Esophagus squamous epithelium (tissue), 5 donors: ENCODE data around the gene UGT1A6. TPM values are rescaled to one million over a fixed set of nuclear protein-coding genes. Genes with fewer than 3 reads are reported as not detected.
"Not testable (repeated sequence)": the region's sequence is repeated elsewhere in the genome, so short reads cannot be mapped to it uniquely, and the experiment has no call there.

Experiments used
- DNase-seq: peaks from one replicate; lab custom pipeline; 2025; lab: John Stamatoyannopoulos, UW
- H3K27ac ChIP-seq, 4 donors: fragments of 200-600 bp; sonication (generic); one replicate each; pipeline ENCODE4 v1.5.1; 2016 to 2019; ENCODE audit warnings: mild to moderate bottlenecking in 1 of 4
- H3K27me3 ChIP-seq, 4 donors: fragments of 200-600 bp; sonication (generic); 1 replicate in 3 of 4; 2 replicates in 1 of 4; pipeline versions ENCODE4 v1.5.1 to v1.6.0; 2017 to 2021; ENCODE audit warnings: antibody characterized with exemption in 1 of 4
- H3K36me3 ChIP-seq, 3 donors: fragments of 200-600 bp; sonication (generic); one replicate each; pipeline ENCODE4 v1.5.1; 2016 to 2019
- H3K4me1 ChIP-seq, 3 donors: fragments of 200-600 bp; sonication (generic); one replicate each; pipeline ENCODE4 v1.5.1; 2017 to 2019
- H3K4me3 ChIP-seq, 4 donors: fragments of 200-600 bp; sonication (generic); 1 replicate in 3 of 4; 2 replicates in 1 of 4; pipeline ENCODE4 v1.5.1; 2016 to 2019; ENCODE audit warnings: mild to moderate bottlenecking in 2 of 4, moderate library complexity in 1 of 4
- H3K9me3 ChIP-seq, 3 donors: fragments of 200-600 bp; sonication (generic); one replicate each; pipeline ENCODE4 v1.5.1; 2016 to 2019
- CTCF ChIP-seq, 6 experiments: fragments of 450-650 bp in 4 of 6; fragments of 200-600 bp in 2 of 6; sonication (generic) in 2 of 6; IDR thresholded peaks; one replicate each; pipeline ENCODE4 v1.5.1; 2016 to 2019; ENCODE audit warnings: antibody characterized with exemption in 6 of 6, mild to moderate bottlenecking in 4 of 6, moderate library complexity in 4 of 6
- POLR2A ChIP-seq, 4 donors: fragments of 450-650 bp; IDR thresholded peaks; one replicate each; pipeline ENCODE4 v1.6.1; 2017; ENCODE audit warnings: antibody characterized with exemption in 4 of 4, mild to moderate bottlenecking in 4 of 4, moderate library complexity in 3 of 4
- WGBS, 2 donors: methylation state at CpG; one replicate each; pipeline ENCODE4 v1.1.5; 2018; 5-methylcytosine and 5-hydroxymethylcytosine counted together
- intact Hi-C: fragments of 100-400 bp; cut with DNase I; formaldehyde crosslinking; loops from one replicate; pipeline ENCODE4 v1.15.0; 2022
- total RNA-seq, 4 donors: library from RNA; depleted of rRNA; stranded (reverse); fragments of >200 nt; gene quantifications; one replicate each; pipeline ENCODE4 v1.1.0, GENCODE V29; 2016
- donor health status: DM: yes; HTN: yes; CAD: no.

The UGT1A6 gene
- total RNA-seq, 4 donors from 2014 or later: 30.8 to 67.1 (median 61.3) TPM

- intact Hi-C loops: no loop called here
- 59 to 65% methylated on average over 3 to 6 of the region's 6 CpGs for WGBS, 2 donors
Measured at GRCh38 chr2:233654501-233654900, 38.2 kb upstream of the UGT1A6 start.

GRCh38 chr2:233655043-233655442, 37.6 kb upstream of the UGT1A6 start:
- intact Hi-C loops: no loop called here
- Histone ChIP-seq H3K27me3 (no peaks in the 10 kb centered on the region), H3K4me3 (no peak overlapping the region), H3K4me1 (peaks cover 0 to 19% (median 0%) of the 10 kb centered on the region in 3 donors), H3K27ac (no peak overlapping the region), H3K9me3 (no peaks in the 10 kb centered on the region), H3K36me3 (no peaks in the 10 kb centered on the region)
- DNase-seq: no peak
- WGBS, 2 donors: 43 to 60% methylated on average over 1 of the region's 1 CpG
- no peak for TF ChIP-seq POLR2A (IDR thresholded peaks at IDR 0.05)
- no peak for TF ChIP-seq CTCF (IDR thresholded peaks at IDR 0.05)

More at GRCh38 chr2:233654501-233654900, 38.2 kb upstream of the UGT1A6 start:
- Histone ChIP-seq H3K27ac (no peak overlapping the region), H3K4me3 (no peak overlapping the region), H3K9me3 (no peaks in the 10 kb centered on the region), H3K36me3 (no peaks in the 10 kb centered on the region), H3K27me3 (no peaks in the 10 kb centered on the region), H3K4me1 (peaks cover 0 to 25% (median 4%) of the 10 kb centered on the region in 3 donors)
- DNase-seq: no peak
- TF ChIP-seq POLR2A (IDR thresholded peaks at IDR 0.05): no peak
- TF ChIP-seq CTCF (IDR thresholded peaks at IDR 0.05): no peak

GRCh38 chr2:233655943-233656342, 36.7 kb upstream of the UGT1A6 start:
- H3K27ac ChIP-seq, intact Hi-C loops, H3K9me3 ChIP-seq, DNase-seq, H3K27me3 ChIP-seq, H3K36me3 ChIP-seq, H3K4me3 ChIP-seq: not testable (repeated sequence)
- WGBS, 2 donors: 83 to 94% methylated on average over 2 to 3 of the region's 3 CpGs
- peaks cover 0 to 13% (median 0%) of the 10 kb centered on the region in 3 donors for H3K4me1 ChIP-seq

GRCh38 chr2:233656443-233656842, 36.2 kb upstream of the UGT1A6 start:
- WGBS, 2 donors: 79 to 85% methylated on average over 10 of the region's 10 CpGs
- H3K36me3 ChIP-seq: no peaks in the 10 kb centered on the region
- no peaks in the 10 kb centered on the region for H3K27me3 ChIP-seq
- peaks cover 0 to 8% (median 0%) of the 10 kb centered on the region in 3 donors for H3K4me1 ChIP-seq
- DNase-seq: no peak
- no peak overlapping the region for H3K27ac ChIP-seq
- intact Hi-C loops: no loop called here
- TF ChIP-seq CTCF (IDR thresholded peaks at IDR 0.05) (no peak), POLR2A (IDR thresholded peaks at IDR 0.05) (no peak)
- H3K4me3 ChIP-seq: no peak overlapping the region
- no peaks in the 10 kb centered on the region for H3K9me3 ChIP-seq

- Histone ChIP-seq H3K36me3 (no peaks in the 10 kb centered on the region), H3K27ac (no peak overlapping the region), H3K27me3 (no peaks in the 10 kb centered on the region), H3K9me3 (peaks cover 0 to 6% (median 0%) of the 10 kb centered on the region in 3 donors), H3K4me3 (no peak overlapping the region), H3K4me1 (no peaks in the 10 kb centered on the region)
- intact Hi-C loops: no loop called here
- TF ChIP-seq CTCF (IDR thresholded peaks at IDR 0.05): no peak
- no peak for TF ChIP-seq POLR2A (IDR thresholded peaks at IDR 0.05)
- DNase-seq: no peak
Measured at GRCh38 chr2:233658610-233659009, 34.1 kb upstream of the UGT1A6 start.

- Histone ChIP-seq H3K4me1 (no peaks in the 10 kb centered on the region), H3K27ac (no peak overlapping the region), H3K27me3 (no peaks in the 10 kb centered on the region), H3K4me3 (no peak overlapping the region), H3K9me3 (peaks cover 0 to 7% (median 0%) of the 10 kb centered on the region in 3 donors), H3K36me3 (no peaks in the 10 kb centered on the region)
- TF ChIP-seq CTCF (IDR thresholded peaks at IDR 0.05): no peak
- no peak for TF ChIP-seq POLR2A (IDR thresholded peaks at IDR 0.05)
- DNase-seq: no peak
- WGBS, 2 donors: 36 to 48% methylated on average over 1 of the region's 1 CpG
- intact Hi-C loops: no loop called here
Measured at GRCh38 chr2:233663911-233664310, 28.8 kb upstream of the UGT1A6 start.
